Measurements from ENCODE around the gene MYO1F. TPM values are rescaled to one million over a fixed set of nuclear protein-coding genes. Genes with fewer than 3 reads are reported as not detected.

Gene MYO1F
- total and polyA plus RNA-seq, 2 donors (not counting 1 experiment from before 2014, with no cell fraction given), result 76.3 to 126 TPM

DNA sequence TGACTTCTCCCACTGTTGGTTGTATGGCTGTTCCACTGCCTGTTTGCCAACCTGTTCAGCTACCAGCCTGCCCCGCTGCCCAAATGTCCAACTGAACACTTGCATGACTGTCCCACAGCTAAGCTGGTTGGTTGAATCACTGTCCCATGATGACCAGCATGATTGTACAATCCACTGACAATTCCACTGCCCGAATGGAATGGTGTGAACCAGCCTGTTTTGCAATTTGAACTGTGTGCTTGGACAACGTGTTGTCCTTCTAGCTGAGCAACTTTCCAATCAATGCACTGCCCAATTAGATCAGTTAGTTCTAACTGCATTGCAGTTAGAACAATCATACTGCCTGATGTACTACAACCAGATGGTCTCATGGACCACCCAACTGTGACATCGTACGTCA is 24.6 kb upstream of the MYO1F start:
- Mint-ChIP-seq H3K27me3 (peaks cover 11% of the 10 kb centered on the region), H3K4me1 (no peaks in the 10 kb centered on the region), H3K4me3 (no peak overlapping the region), H3K27ac (no peak overlapping the region), H3K9me3 (ENCODE audit: insufficient read depth) (no peaks in the 10 kb centered on the region)
- Histone ChIP-seq H3K79me2 (ENCODE audit: control insufficient read depth, insufficient read depth, low read length) (no peaks in the 10 kb centered on the region), H3K27ac (ENCODE audit: low read length in 2 of 2) (no peak overlapping the region), H3K9ac (ENCODE audit: low read length) (no peak overlapping the region), H3K36me3 (replicated peaks in 1 of 2; ENCODE audit: control extremely low read depth in 1 of 2, control insufficient read depth in 1 of 2, extremely low read depth in 1 of 2, insufficient read depth in 2 of 2, low read length in 1 of 2) (no peaks in the 10 kb centered on the region), H4K20me1 (ENCODE audit: control insufficient read depth, insufficient read depth, low read length, poor library complexity, severe bottlenecking) (no peaks in the 10 kb centered on the region), H3K4me3 (ENCODE audit: control extremely low read depth in 1 of 5, extremely low read depth in 1 of 5, insufficient read depth in 1 of 5, low read depth in 2 of 5, low read length in 4 of 5) (no peak overlapping the region), H3K4me1 (ENCODE audit: control insufficient read depth in 2 of 2, insufficient read depth in 2 of 2, low read length in 2 of 2) (no peaks in the 10 kb centered on the region), H2AFZ (ENCODE audit: insufficient read depth, low read depth, low read length, poor library complexity, severe bottlenecking) (no peak overlapping the region), H3K9me3 (ENCODE audit: control extremely low read depth in 1 of 3, control insufficient read depth in 2 of 3, insufficient read depth in 1 of 3, low read length in 2 of 3) (peaks cover 0 to 42% (median 6%) of the 10 kb centered on the region in 3 donors), H3K27me3 (replicated peaks in 1 of 4; ENCODE audit: control extremely low read depth in 1 of 4, control insufficient read depth in 3 of 4, insufficient read depth in 4 of 4, low read length in 3 of 4) (peaks cover 0 to 3% (median 0%) of the 10 kb centered on the region in 4 experiments), H3K4me2 (replicated peaks; ENCODE audit: low read depth, low read length, poor library complexity, severe bottlenecking) (no peak overlapping the region)
- WGBS (ENCODE audit: insufficient coverage), result 89% methylated on average over 5 of the region's 5 CpGs
- DNase-seq, result no peak
- TF ChIP-seq, protein P1, sequence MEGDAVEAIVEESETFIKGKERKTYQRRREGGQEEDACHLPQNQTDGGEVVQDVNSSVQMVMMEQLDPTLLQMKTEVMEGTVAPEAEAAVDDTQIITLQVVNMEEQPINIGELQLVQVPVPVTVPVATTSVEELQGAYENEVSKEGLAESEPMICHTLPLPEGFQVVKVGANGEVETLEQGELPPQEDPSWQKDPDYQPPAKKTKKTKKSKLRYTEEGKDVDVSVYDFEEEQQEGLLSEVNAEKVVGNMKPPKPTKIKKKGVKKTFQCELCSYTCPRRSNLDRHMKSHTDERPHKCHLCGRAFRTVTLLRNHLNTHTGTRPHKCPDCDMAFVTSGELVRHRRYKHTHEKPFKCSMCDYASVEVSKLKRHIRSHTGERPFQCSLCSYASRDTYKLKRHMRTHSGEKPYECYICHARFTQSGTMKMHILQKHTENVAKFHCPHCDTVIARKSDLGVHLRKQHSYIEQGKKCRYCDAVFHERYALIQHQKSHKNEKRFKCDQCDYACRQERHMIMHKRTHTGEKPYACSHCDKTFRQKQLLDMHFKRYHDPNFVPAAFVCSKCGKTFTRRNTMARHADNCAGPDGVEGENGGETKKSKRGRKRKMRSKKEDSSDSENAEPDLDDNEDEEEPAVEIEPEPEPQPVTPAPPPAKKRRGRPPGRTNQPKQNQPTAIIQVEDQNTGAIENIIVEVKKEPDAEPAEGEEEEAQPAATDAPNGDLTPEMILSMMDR (IDR thresholded peaks at IDR 0.05), result no peak
- no peak for TF ChIP-seq EZH2 (IDR thresholded peaks at IDR 0.05; ENCODE audit: borderline replicate concordance, insufficient read depth, low read depth, low read length, poor library complexity, severe bottlenecking)
- ChIA-PET POLR2A (no interaction called here), CTCF (interaction anchor here (2.1 kb wide), 1 partner anchor 23 kb away, joined by 5 read pairs; no protein-coding TSS in a partner anchor)
- ATAC-seq (ENCODE audit: low read depth), result no peak
- intact Hi-C loops (cut with micrococcal nuclease), result no loop called here

DNA sequence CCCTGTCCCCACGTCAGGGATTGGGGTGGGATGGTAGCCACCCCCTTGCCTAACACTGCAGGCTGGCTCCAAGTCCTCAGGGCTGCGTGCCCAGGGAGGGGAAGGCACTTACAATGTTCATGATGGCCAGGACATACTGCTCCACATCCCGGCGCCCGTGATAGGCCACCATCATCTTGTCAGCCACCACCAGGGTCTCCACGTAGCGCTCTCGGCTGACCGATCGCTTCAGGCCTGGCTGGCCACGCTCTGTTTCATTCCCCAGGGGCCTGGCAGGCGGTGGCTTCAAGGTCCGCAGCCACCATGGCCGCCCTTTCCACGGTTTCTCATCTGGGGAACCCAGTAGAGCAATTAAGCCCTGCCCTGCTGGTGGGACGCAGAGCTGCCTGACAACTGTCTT is 23.6 kb upstream of the MYO1F start:
- no peak overlapping the region for H3K27ac Mint-ChIP-seq
- no peaks in the 10 kb centered on the region for H3K79me2 ChIP-seq (ENCODE audit: control insufficient read depth, insufficient read depth, low read length)
- H3K27me3 Mint-ChIP-seq, result peaks cover 11% of the 10 kb centered on the region
- no peaks in the 10 kb centered on the region for H3K9me3 Mint-ChIP-seq (ENCODE audit: insufficient read depth)
- CTCF ChIA-PET, result no interaction called here
- WGBS (ENCODE audit: insufficient coverage), result 94% methylated on average over 16 of the region's 16 CpGs
- ATAC-seq (ENCODE audit: low read depth) (no peak), DNase-seq (no peak)
- no peaks in the 10 kb centered on the region for H4K20me1 ChIP-seq (ENCODE audit: control insufficient read depth, insufficient read depth, low read length, poor library complexity, severe bottlenecking)
- H3K4me1 ChIP-seq (ENCODE audit: control insufficient read depth in 2 of 2, insufficient read depth in 2 of 2, low read length in 2 of 2), result no peaks in the 10 kb centered on the region
- H3K27ac ChIP-seq (ENCODE audit: low read length in 2 of 2), result no peak overlapping the region
- no peak overlapping the region for H3K4me2 ChIP-seq (replicated peaks; ENCODE audit: low read depth, low read length, poor library complexity, severe bottlenecking)
- POLR2A ChIA-PET, result no interaction called here
- no peak overlapping the region for H3K4me3 Mint-ChIP-seq
- TF ChIP-seq EZH2 (IDR thresholded peaks at IDR 0.05; ENCODE audit: borderline replicate concordance, insufficient read depth, low read depth, low read length, poor library complexity, severe bottlenecking), result no peak
- TF ChIP-seq, protein P1 (IDR thresholded peaks at IDR 0.05), result no peak
- H3K4me1 Mint-ChIP-seq, result no peaks in the 10 kb centered on the region
- H3K27me3 ChIP-seq (replicated peaks in 1 of 4; ENCODE audit: control extremely low read depth in 1 of 4, control insufficient read depth in 3 of 4, insufficient read depth in 4 of 4, low read length in 3 of 4), result peaks cover 0 to 3% (median 0%) of the 10 kb centered on the region in 4 experiments
- H2AFZ ChIP-seq (ENCODE audit: insufficient read depth, low read depth, low read length, poor library complexity, severe bottlenecking), result no peak overlapping the region
- peaks cover 0 to 52% (median 6%) of the 10 kb centered on the region in 3 donors for H3K9me3 ChIP-seq (ENCODE audit: control extremely low read depth in 1 of 3, control insufficient read depth in 2 of 3, insufficient read depth in 1 of 3, low read length in 2 of 3)
- no peaks in the 10 kb centered on the region for H3K36me3 ChIP-seq (replicated peaks in 1 of 2; ENCODE audit: control extremely low read depth in 1 of 2, control insufficient read depth in 1 of 2, extremely low read depth in 1 of 2, insufficient read depth in 2 of 2, low read length in 1 of 2)
- intact Hi-C loops (cut with micrococcal nuclease), result no loop called here
- H3K4me3 ChIP-seq (ENCODE audit: control extremely low read depth in 1 of 5, extremely low read depth in 1 of 5, insufficient read depth in 1 of 5, low read depth in 2 of 5, low read length in 4 of 5), result no peak overlapping the region
- H3K9ac ChIP-seq (ENCODE audit: low read length), result no peak overlapping the region

Data from B cell (primary cell).